Spinal cord (tissue), 10 donors: ENCODE data around the gene PALLD. TPM values are rescaled to one million over a fixed set of nuclear protein-coding genes. Genes with fewer than 3 reads are reported as not detected.
"Not testable (repeated sequence)": the region's sequence is repeated elsewhere in the genome, so short reads cannot be mapped to it uniquely, and the experiment has no call there.

Source experiments
- DNase-seq, 6 donors: peaks; one replicate each; pipeline versions ENCODE4 v3.0.0 to v3.0.0-alpha.2; 2013 to 2015; ENCODE audit warnings: low spot score in 6 of 6, low read depth in 4 of 6
- H3K27ac ChIP-seq: one replicate; pipeline ENCODE4 v1.5.1; 2013; ENCODE audit warnings: low read depth, low read length, control low read depth
- H3K27me3 ChIP-seq: one replicate; pipeline ENCODE4 v1.6.1; 2013; ENCODE audit warnings: low read length; ENCODE audit not compliant: control insufficient read depth, insufficient read depth
- H3K36me3 ChIP-seq: one replicate; pipeline ENCODE4 v1.6.1; 2013; ENCODE audit warnings: low read length; ENCODE audit not compliant: control insufficient read depth, insufficient read depth
- H3K4me1 ChIP-seq: one replicate; pipeline ENCODE4 v1.6.1; 2013; ENCODE audit warnings: low read length; ENCODE audit not compliant: control insufficient read depth, insufficient read depth
- H3K4me3 ChIP-seq: one replicate; pipeline ENCODE4 v1.5.1; 2013; ENCODE audit warnings: low read depth, low read length, control low read depth
- H3K9me3 ChIP-seq: one replicate; pipeline ENCODE4 v1.6.1; 2013; ENCODE audit warnings: low read length; ENCODE audit not compliant: control insufficient read depth, insufficient read depth
- WGBS: methylation state at CpG from one replicate; pipeline ENCODE4 v1.1.5; 2013; ENCODE audit warnings: missing lambda C conversion rate; ENCODE audit not compliant: insufficient coverage; 5-methylcytosine and 5-hydroxymethylcytosine counted together
- polyA plus RNA-seq, 2 donors: library from polyadenylated mRNA; unstranded; fragments of 120-200 nt; gene quantifications; one replicate each; pipeline ENCODE4 v1.2.1, GENCODE V29; 2013; ENCODE audit not compliant: insufficient read length in 2 of 2
- total RNA-seq, 2 donors: library from RNA; depleted of rRNA in 1 of 2; stranded (reverse); fragments of 120-200 nt in 1 of 2; fragments of >200 nt in 1 of 2; gene quantifications; one replicate each; pipeline versions ENCODE4 v1.2.3 to v1.2.4, GENCODE V29; 2013 to 2014
- donor health status: healthy.

PALLD gene
- total and polyA plus RNA-seq, 4 donors: 45.9 to 71.1 (median 62.4) TPM

- Histone ChIP-seq H3K27me3 (no peaks in the 10 kb centered on the region), H3K36me3 (no peaks in the 10 kb centered on the region), H3K27ac (peak overlapping the region; percentile 57), H3K4me1 (peaks cover 3% of the 10 kb centered on the region), H3K9me3 (no peaks in the 10 kb centered on the region), H3K4me3 (no peak overlapping the region)
- WGBS: 31% methylated on average over 3 of the region's 4 CpGs
- DNase-seq: peak in 1 of 6 donors; percentile 66
These were observed 306.9 kb downstream of the PALLD start for GRCh38 chr4:168803732-168804131.

GRCh38 chr4:168804146-168804545 is 307.3 kb downstream of the PALLD start:
- WGBS: no CpG with 5 or more reads among the region's 3 CpGs
- peak overlapping the region; percentile 57 for H3K27ac ChIP-seq
- DNase-seq: no peak
- H3K36me3 ChIP-seq: no peaks in the 10 kb centered on the region
- H3K4me1 ChIP-seq: peaks cover 3% of the 10 kb centered on the region
- no peaks in the 10 kb centered on the region for H3K9me3 ChIP-seq
- H3K4me3 ChIP-seq: no peak overlapping the region
- no peaks in the 10 kb centered on the region for H3K27me3 ChIP-seq

GRCh38 chr4:168805341-168805740 is 308.5 kb downstream of the PALLD start:
- 84% methylated on average over 4 of the region's 5 CpGs for WGBS
- H3K9me3 ChIP-seq: no peaks in the 10 kb centered on the region
- no peak for DNase-seq

GRCh38 chr4:168806247-168806646 is 309.4 kb downstream of the PALLD start:
- H3K4me3 ChIP-seq, H3K27ac ChIP-seq, H3K4me1 ChIP-seq, H3K36me3 ChIP-seq, DNase-seq, H3K27me3 ChIP-seq, H3K9me3 ChIP-seq: not testable (repeated sequence)
- 92% methylated on average over 3 of the region's 4 CpGs for WGBS

More at GRCh38 chr4:168805341-168805740, 308.5 kb downstream of the PALLD start:
- H3K36me3 ChIP-seq: no peaks in the 10 kb centered on the region
- H3K4me1 ChIP-seq: peaks cover 3% of the 10 kb centered on the region
- H3K27me3 ChIP-seq: no peaks in the 10 kb centered on the region
- H3K27ac ChIP-seq: no peak overlapping the region
- no peak overlapping the region for H3K4me3 ChIP-seq

GRCh38 chr4:168811207-168811606 is 314.4 kb downstream of the PALLD start:
- no peak overlapping the region for H3K4me3 ChIP-seq

GRCh38 chr4:168811786-168812651 is 315.2 kb downstream of the PALLD start:
- no peaks in the 10 kb centered on the region for H3K27me3 ChIP-seq
- DNase-seq: peak in 1 of 6 donors; percentile 65
- H3K36me3 ChIP-seq: no peaks in the 10 kb centered on the region
- H3K4me3 ChIP-seq: no peak overlapping the region
- H3K9me3 ChIP-seq: no peaks in the 10 kb centered on the region
- WGBS: 94% methylated on average over 4 of the region's 9 CpGs
- H3K27ac ChIP-seq: peak overlapping the region; percentile 7
- H3K4me1 ChIP-seq: no peaks in the 10 kb centered on the region

More at GRCh38 chr4:168811207-168811606, 314.4 kb downstream of the PALLD start:
- no peaks in the 10 kb centered on the region for H3K27me3 ChIP-seq
- H3K27ac ChIP-seq: no peak overlapping the region
- no peak for DNase-seq
- no peaks in the 10 kb centered on the region for H3K36me3 ChIP-seq
- H3K9me3 ChIP-seq: no peaks in the 10 kb centered on the region
- 100% methylated on average over 1 of the region's 3 CpGs for WGBS
- no peaks in the 10 kb centered on the region for H3K4me1 ChIP-seq

- Histone ChIP-seq H3K36me3 (no peaks in the 10 kb centered on the region), H3K27me3 (no peaks in the 10 kb centered on the region), H3K4me3 (no peak overlapping the region), H3K27ac (peak overlapping the region; percentile 7), H3K4me1 (no peaks in the 10 kb centered on the region), H3K9me3 (no peaks in the 10 kb centered on the region)
- 68% methylated on average over 3 of the region's 6 CpGs for WGBS
- DNase-seq: no peak
These were observed 316.0 kb downstream of the PALLD start for GRCh38 chr4:168812806-168813205.

- no peak overlapping the region for H3K27ac ChIP-seq
- no peak for DNase-seq
- peaks cover 2% of the 10 kb centered on the region for H3K4me1 ChIP-seq
- no CpG with 5 or more reads among the region's 3 CpGs for WGBS
- no peaks in the 10 kb centered on the region for H3K27me3 ChIP-seq
- no peaks in the 10 kb centered on the region for H3K36me3 ChIP-seq
- H3K9me3 ChIP-seq: no peaks in the 10 kb centered on the region
- H3K4me3 ChIP-seq: no peak overlapping the region
These were observed 317.0 kb downstream of the PALLD start for GRCh38 chr4:168813890-168814289.

GRCh38 chr4:168815379-168816345 is 318.8 kb downstream of the PALLD start:
- no peaks in the 10 kb centered on the region for H3K9me3 ChIP-seq
- H3K4me1 ChIP-seq: peaks cover 2% of the 10 kb centered on the region
- no peaks in the 10 kb centered on the region for H3K36me3 ChIP-seq
- no peaks in the 10 kb centered on the region for H3K27me3 ChIP-seq
- 33% methylated on average over 5 of the region's 13 CpGs for WGBS
- DNase-seq: peak in 2 of 6 donors; percentile 72 to 78
- H3K4me3 ChIP-seq: no peak overlapping the region
- H3K27ac ChIP-seq: peak overlapping the region; percentile 81
